Neural cell (in vitro differentiated cells): ENCODE measurements around the gene UPB1.

Experiments
- EP300 ChIP-seq: fragments of 450-650 bp; conservative IDR thresholded peaks from 2 replicates; pipeline ENCODE4 v1.6.1; 2014; ENCODE audit warnings: antibody characterized with exemption, mild to moderate bottlenecking, moderate library complexity; ENCODE audit not compliant: poor library complexity, severe bottlenecking
- EZH2 ChIP-seq: fragments of 200-600, 300-800 bp; shearing (Covaris generic), sonication (generic); IDR thresholded peaks from 2 replicates; pipeline ENCODE4 v1.6.1; 2014; ENCODE audit warnings: antibody characterized with exemption, low read length, borderline replicate concordance, mild to moderate bottlenecking; ENCODE audit not compliant: insufficient read depth, poor library complexity, severe bottlenecking
- MXI1 ChIP-seq: fragments of 450-650 bp; conservative IDR thresholded peaks from 2 replicates; pipeline ENCODE4 v1.6.1; 2014; ENCODE audit warnings: antibody characterized with exemption, mild to moderate bottlenecking; ENCODE audit not compliant: poor library complexity, severe bottlenecking
- POLR2AphosphoS5 ChIP-seq: IDR thresholded peaks from 2 replicates; pipeline ENCODE4 v1.6.1; 2012
- RAD21 ChIP-seq: fragments of 450-650 bp; conservative IDR thresholded peaks from 2 replicates; pipeline ENCODE4 v1.6.1; 2014; ENCODE audit warnings: antibody characterized with exemption, mild to moderate bottlenecking, moderate library complexity
- SMC3 ChIP-seq: fragments of 450-650 bp; conservative IDR thresholded peaks from 2 replicates; pipeline ENCODE4 v1.6.1; 2014; ENCODE audit warnings: antibody characterized with exemption, mild to moderate bottlenecking, moderate library complexity; ENCODE audit not compliant: poor library complexity
- TAF1 ChIP-seq: IDR thresholded peaks from 2 replicates; pipeline ENCODE4 v1.6.1; 2012; ENCODE audit warnings: low read depth
- TF ChIP-seq, protein P1 (sequence below): fragments of 450-650 bp; IDR thresholded peaks from 2 replicates; pipeline ENCODE4 v1.5.1; 2014; ENCODE audit warnings: antibody characterized with exemption, mild to moderate bottlenecking, moderate library complexity; ENCODE audit not compliant: poor library complexity, severe bottlenecking
- TF ChIP-seq, protein P2 (sequence below): IDR thresholded peaks from 2 replicates; pipeline ENCODE4 v1.6.1; 2012; ENCODE audit warnings: borderline replicate concordance

DNA sequence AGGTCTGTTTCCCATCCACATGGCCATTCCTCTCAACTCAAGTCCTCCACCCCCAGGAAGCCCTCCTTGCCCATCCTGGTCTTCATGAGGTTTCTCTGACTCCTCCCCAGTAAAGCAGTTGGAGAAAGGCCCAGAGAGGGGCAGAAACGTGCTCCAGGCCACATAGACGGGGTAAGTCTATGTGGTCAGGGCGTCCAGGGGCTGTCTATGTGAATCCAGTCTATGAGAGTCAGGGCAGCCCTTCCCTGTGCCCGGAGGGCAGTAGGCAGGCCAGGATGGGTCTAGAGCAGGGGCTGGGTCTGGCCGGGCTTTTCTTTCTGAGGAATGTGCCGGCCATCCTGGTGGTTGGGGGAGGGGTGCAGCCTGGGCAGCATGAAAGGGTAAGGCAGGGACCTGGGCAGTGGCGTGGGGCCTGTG lies 48.1 kb downstream of the UPB1 start:
- TF ChIP-seq, protein P1, sequence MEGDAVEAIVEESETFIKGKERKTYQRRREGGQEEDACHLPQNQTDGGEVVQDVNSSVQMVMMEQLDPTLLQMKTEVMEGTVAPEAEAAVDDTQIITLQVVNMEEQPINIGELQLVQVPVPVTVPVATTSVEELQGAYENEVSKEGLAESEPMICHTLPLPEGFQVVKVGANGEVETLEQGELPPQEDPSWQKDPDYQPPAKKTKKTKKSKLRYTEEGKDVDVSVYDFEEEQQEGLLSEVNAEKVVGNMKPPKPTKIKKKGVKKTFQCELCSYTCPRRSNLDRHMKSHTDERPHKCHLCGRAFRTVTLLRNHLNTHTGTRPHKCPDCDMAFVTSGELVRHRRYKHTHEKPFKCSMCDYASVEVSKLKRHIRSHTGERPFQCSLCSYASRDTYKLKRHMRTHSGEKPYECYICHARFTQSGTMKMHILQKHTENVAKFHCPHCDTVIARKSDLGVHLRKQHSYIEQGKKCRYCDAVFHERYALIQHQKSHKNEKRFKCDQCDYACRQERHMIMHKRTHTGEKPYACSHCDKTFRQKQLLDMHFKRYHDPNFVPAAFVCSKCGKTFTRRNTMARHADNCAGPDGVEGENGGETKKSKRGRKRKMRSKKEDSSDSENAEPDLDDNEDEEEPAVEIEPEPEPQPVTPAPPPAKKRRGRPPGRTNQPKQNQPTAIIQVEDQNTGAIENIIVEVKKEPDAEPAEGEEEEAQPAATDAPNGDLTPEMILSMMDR: no peak
- TF ChIP-seq EZH2: no peak
- TF ChIP-seq RAD21: no peak
- no peak for TF ChIP-seq POLR2AphosphoS5
- TF ChIP-seq EP300: no peak
- TF ChIP-seq, protein P2, sequence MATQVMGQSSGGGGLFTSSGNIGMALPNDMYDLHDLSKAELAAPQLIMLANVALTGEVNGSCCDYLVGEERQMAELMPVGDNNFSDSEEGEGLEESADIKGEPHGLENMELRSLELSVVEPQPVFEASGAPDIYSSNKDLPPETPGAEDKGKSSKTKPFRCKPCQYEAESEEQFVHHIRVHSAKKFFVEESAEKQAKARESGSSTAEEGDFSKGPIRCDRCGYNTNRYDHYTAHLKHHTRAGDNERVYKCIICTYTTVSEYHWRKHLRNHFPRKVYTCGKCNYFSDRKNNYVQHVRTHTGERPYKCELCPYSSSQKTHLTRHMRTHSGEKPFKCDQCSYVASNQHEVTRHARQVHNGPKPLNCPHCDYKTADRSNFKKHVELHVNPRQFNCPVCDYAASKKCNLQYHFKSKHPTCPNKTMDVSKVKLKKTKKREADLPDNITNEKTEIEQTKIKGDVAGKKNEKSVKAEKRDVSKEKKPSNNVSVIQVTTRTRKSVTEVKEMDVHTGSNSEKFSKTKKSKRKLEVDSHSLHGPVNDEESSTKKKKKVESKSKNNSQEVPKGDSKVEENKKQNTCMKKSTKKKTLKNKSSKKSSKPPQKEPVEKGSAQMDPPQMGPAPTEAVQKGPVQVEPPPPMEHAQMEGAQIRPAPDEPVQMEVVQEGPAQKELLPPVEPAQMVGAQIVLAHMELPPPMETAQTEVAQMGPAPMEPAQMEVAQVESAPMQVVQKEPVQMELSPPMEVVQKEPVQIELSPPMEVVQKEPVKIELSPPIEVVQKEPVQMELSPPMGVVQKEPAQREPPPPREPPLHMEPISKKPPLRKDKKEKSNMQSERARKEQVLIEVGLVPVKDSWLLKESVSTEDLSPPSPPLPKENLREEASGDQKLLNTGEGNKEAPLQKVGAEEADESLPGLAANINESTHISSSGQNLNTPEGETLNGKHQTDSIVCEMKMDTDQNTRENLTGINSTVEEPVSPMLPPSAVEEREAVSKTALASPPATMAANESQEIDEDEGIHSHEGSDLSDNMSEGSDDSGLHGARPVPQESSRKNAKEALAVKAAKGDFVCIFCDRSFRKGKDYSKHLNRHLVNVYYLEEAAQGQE: no peak
- no peak for TF ChIP-seq SMC3
- TF ChIP-seq TAF1: no peak
- no peak for TF ChIP-seq MXI1
